Neural cell (in vitro differentiated cells): ENCODE results near the gene MYCBPAP.

Source experiments
- CTCF ChIP-seq: fragments of 450-650 bp; IDR thresholded peaks from 2 replicates; pipeline ENCODE4 v1.5.1; 2014; ENCODE audit warnings: antibody characterized with exemption, mild to moderate bottlenecking, moderate library complexity; ENCODE audit not compliant: poor library complexity, severe bottlenecking
- EZH2 ChIP-seq: fragments of 200-600, 300-800 bp; shearing (Covaris generic), sonication (generic); IDR thresholded peaks from 2 replicates; pipeline ENCODE4 v1.6.1; 2014; ENCODE audit warnings: antibody characterized with exemption, low read length, borderline replicate concordance, mild to moderate bottlenecking; ENCODE audit not compliant: insufficient read depth, poor library complexity, severe bottlenecking
- REST ChIP-seq: IDR thresholded peaks from 2 replicates; pipeline ENCODE4 v1.6.1; 2012; ENCODE audit warnings: borderline replicate concordance

- TF ChIP-seq CTCF (no peak), EZH2 (no peak), REST (no peak)
Measured at GRCh38 chr17:50558581-50558940, 50.3 kb downstream of the MYCBPAP start.
